Measurements from ENCODE around the gene PDXP.
"Not testable (repeated sequence)": the region's sequence is repeated elsewhere in the genome, so short reads cannot be mapped to it uniquely, and the experiment has no call there.

PDXP gene

GRCh38 chr22:37696260-37696656 is 37.7 kb downstream of the PDXP start:
- DNase-seq (ENCODE audit: extremely low read depth in 1 of 2, low read depth in 1 of 2), result not testable (repeated sequence)

GRCh38 chr22:37696657-37697537 is 38.4 kb downstream of the PDXP start, which contains the start of gene TRIOBP:
TRIOBP (plus strand) TSS chr22:37697048; CDS start chr22:37701366, 4,318 bp downstream.
- DNase-seq (ENCODE audit: extremely low read depth in 1 of 2, low read depth in 1 of 2), result peak; percentile 58 to 75

- no peak for DNase-seq (ENCODE audit: extremely low read depth in 1 of 2, low read depth in 1 of 2)
Measured at GRCh38 chr22:37697538-37697835, 39.0 kb downstream of the PDXP start.

GRCh38 chr22:37701141-37701786 is 42.7 kb downstream of the PDXP start:
- no peak for DNase-seq (ENCODE audit: extremely low read depth in 1 of 2, low read depth in 1 of 2)

- no peak for DNase-seq (ENCODE audit: extremely low read depth in 1 of 2, low read depth in 1 of 2)
Measured at GRCh38 chr22:37703906-37704305, 45.4 kb downstream of the PDXP start.

GRCh38 chr22:37704645-37705044 is 46.1 kb downstream of the PDXP start:
- no peak for DNase-seq (ENCODE audit: extremely low read depth in 1 of 2, low read depth in 1 of 2)

- DNase-seq (ENCODE audit: extremely low read depth in 1 of 2, low read depth in 1 of 2), result no peak
Measured at GRCh38 chr22:37705205-37705604, 46.7 kb downstream of the PDXP start.

GRCh38 chr22:37708580-37709444 is 50.3 kb downstream of the PDXP start:
- DNase-seq (ENCODE audit: extremely low read depth in 1 of 2, low read depth in 1 of 2), result no peak

- no peak for DNase-seq (ENCODE audit: extremely low read depth in 1 of 2, low read depth in 1 of 2)
Measured at GRCh38 chr22:37709445-37709765, 50.9 kb downstream of the PDXP start.

GRCh38 chr22:37710675-37711074 is 52.2 kb downstream of the PDXP start:
- no peak for DNase-seq (ENCODE audit: extremely low read depth in 1 of 2, low read depth in 1 of 2)

GRCh38 chr22:37711490-37711889 is 53.0 kb downstream of the PDXP start:
- no peak for DNase-seq (ENCODE audit: extremely low read depth in 1 of 2, low read depth in 1 of 2)

- DNase-seq (ENCODE audit: extremely low read depth in 1 of 2, low read depth in 1 of 2), result no peak
Measured at GRCh38 chr22:37713761-37714160, 55.2 kb downstream of the PDXP start.

GRCh38 chr22:37714634-37715033 is 56.1 kb downstream of the PDXP start:
- DNase-seq (ENCODE audit: extremely low read depth in 1 of 2, low read depth in 1 of 2), result no peak

GRCh38 chr22:37715760-37716159 is 57.2 kb downstream of the PDXP start:
- no peak for DNase-seq (ENCODE audit: extremely low read depth in 1 of 2, low read depth in 1 of 2)
